Measurements from ENCODE around the gene HYAL3. TPM values are rescaled to one million over a fixed set of nuclear protein-coding genes. Genes with fewer than 3 reads are reported as not detected.

HYAL3 gene
- total and polyA plus RNA-seq, 10 of the 15 experiments (the other 5 are each of a cell fraction or from before 2014, with no cell fraction given): 0.37 to 4.2 (median 2.8) TPM

GRCh38 chr3:50292159-50293078, 6.8 kb downstream of the HYAL3 start, which contains the start of gene IFRD2 (continued):
- TF ChIP-seq KAT2A (conservative IDR thresholded peaks at IDR 0.05; ENCODE audit: control insufficient read depth, low read depth, low read length): no peak
- peak; percentile 99 for TF ChIP-seq CREB1 (IDR thresholded peaks at IDR 0.05; ENCODE audit: low read depth)
- 0 out of 2 replicates have a peak, but pooled peaks have one; percentile 6 for TF ChIP-seq TCF3 (IDR thresholded peaks at IDR 0.05; ENCODE audit: borderline replicate concordance, insufficient read depth, low read depth, low read length)
- TF ChIP-seq IRF4 (IDR thresholded peaks at IDR 0.05; ENCODE audit: low read depth, low read length): no peak
- TF ChIP-seq, protein P1, sequence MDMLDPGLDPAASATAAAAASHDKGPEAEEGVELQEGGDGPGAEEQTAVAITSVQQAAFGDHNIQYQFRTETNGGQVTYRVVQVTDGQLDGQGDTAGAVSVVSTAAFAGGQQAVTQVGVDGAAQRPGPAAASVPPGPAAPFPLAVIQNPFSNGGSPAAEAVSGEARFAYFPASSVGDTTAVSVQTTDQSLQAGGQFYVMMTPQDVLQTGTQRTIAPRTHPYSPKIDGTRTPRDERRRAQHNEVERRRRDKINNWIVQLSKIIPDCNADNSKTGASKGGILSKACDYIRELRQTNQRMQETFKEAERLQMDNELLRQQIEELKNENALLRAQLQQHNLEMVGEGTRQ (IDR thresholded peaks at IDR 0.05; ENCODE audit: borderline replicate concordance, low read depth, low read length): no peak
- peak; percentile 64 for TF ChIP-seq MYC (IDR thresholded peaks at IDR 0.05; ENCODE audit: insufficient read depth, insufficient read length, insufficient replicate concordance, low read length, severe bottlenecking)
- peak; percentile 97 for TF ChIP-seq YY1 (IDR thresholded peaks at IDR 0.05; ENCODE audit: low read depth, low read length)
- TF ChIP-seq ESRRA (IDR thresholded peaks at IDR 0.05; ENCODE audit: low read length): peak; percentile 78; the same call in 1 of the 2 replicates
- TF ChIP-seq MTA2 (IDR thresholded peaks at IDR 0.05; ENCODE audit: low read depth): no peak
- TF ChIP-seq SRF (IDR thresholded peaks at IDR 0.05; ENCODE audit: low read depth in 2 of 2, low read length in 2 of 2): peak in 1 of 2 experiments; percentile 70; a peak in 3 of 4 replicates
- no peak for TF ChIP-seq RCOR1 (conservative IDR thresholded peaks at IDR 0.05; ENCODE audit: low read depth, low read length)
- TF ChIP-seq TCF12 (IDR thresholded peaks at IDR 0.05; ENCODE audit: low read depth, low read length): no peak
- no peak for TF ChIP-seq EZH2 (IDR thresholded peaks at IDR 0.05; ENCODE audit: borderline replicate concordance, control insufficient read depth, low read depth, low read length)
- peak; percentile 35; the same call in 1 of the 2 replicates for TF ChIP-seq NRF1 (conservative IDR thresholded peaks at IDR 0.05; ENCODE audit: low read depth, low read length)
- TF ChIP-seq NKRF (conservative IDR thresholded peaks at IDR 0.05): peak; percentile 87
- TF ChIP-seq SUPT20H (IDR thresholded peaks at IDR 0.05; ENCODE audit: borderline replicate concordance, control insufficient read depth, low read depth, low read length): no peak
- no peak for TF ChIP-seq ETV6 (conservative IDR thresholded peaks at IDR 0.05 in 1 of 2, IDR thresholded peaks at IDR 0.05 in 1 of 2; ENCODE audit: borderline replicate concordance in 1 of 2, low read depth in 1 of 2)
- TF ChIP-seq, protein P2, sequence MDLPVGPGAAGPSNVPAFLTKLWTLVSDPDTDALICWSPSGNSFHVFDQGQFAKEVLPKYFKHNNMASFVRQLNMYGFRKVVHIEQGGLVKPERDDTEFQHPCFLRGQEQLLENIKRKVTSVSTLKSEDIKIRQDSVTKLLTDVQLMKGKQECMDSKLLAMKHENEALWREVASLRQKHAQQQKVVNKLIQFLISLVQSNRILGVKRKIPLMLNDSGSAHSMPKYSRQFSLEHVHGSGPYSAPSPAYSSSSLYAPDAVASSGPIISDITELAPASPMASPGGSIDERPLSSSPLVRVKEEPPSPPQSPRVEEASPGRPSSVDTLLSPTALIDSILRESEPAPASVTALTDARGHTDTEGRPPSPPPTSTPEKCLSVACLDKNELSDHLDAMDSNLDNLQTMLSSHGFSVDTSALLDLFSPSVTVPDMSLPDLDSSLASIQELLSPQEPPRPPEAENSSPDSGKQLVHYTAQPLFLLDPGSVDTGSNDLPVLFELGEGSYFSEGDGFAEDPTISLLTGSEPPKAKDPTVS (IDR thresholded peaks at IDR 0.05; ENCODE audit: low read depth, low read length): no peak
- peak; percentile 91; the same call in 1 of the 2 replicates for TF ChIP-seq SIN3A (IDR thresholded peaks at IDR 0.05; ENCODE audit: low read depth, low read length)
- TF ChIP-seq NFIC (IDR thresholded peaks at IDR 0.05; ENCODE audit: low read depth, low read length): no peak
- no peak for TF ChIP-seq YBX1 (IDR thresholded peaks at IDR 0.05)
- peak; percentile 89 for TF ChIP-seq KLF5 (IDR thresholded peaks at IDR 0.05; ENCODE audit: partially characterized antibody)
- peak; percentile 95 for TF ChIP-seq SREBF1 (IDR thresholded peaks at IDR 0.05; ENCODE audit: low read length)
- peak; percentile 100 for TF ChIP-seq IKZF1 (conservative IDR thresholded peaks at IDR 0.05)
- no peak for TF ChIP-seq RBBP5 (conservative IDR thresholded peaks at IDR 0.05)
- no peak for TF ChIP-seq ZNF274 (IDR thresholded peaks at IDR 0.05; ENCODE audit: insufficient read depth, insufficient read length)
- TF ChIP-seq TAF1 (IDR thresholded peaks at IDR 0.05; ENCODE audit: borderline replicate concordance, low read depth, low read length): peak; percentile 65; the same call in 1 of the 2 replicates

Measured in GM12878 (cell line).